Measurements from ENCODE around the gene LEKR1. TPM values are rescaled to one million over a fixed set of nuclear protein-coding genes. Genes with fewer than 3 reads are reported as not detected.

LEKR1 gene
- total RNA-seq, 1 donor from 2014 or later = 0.27 TPM

DNA sequence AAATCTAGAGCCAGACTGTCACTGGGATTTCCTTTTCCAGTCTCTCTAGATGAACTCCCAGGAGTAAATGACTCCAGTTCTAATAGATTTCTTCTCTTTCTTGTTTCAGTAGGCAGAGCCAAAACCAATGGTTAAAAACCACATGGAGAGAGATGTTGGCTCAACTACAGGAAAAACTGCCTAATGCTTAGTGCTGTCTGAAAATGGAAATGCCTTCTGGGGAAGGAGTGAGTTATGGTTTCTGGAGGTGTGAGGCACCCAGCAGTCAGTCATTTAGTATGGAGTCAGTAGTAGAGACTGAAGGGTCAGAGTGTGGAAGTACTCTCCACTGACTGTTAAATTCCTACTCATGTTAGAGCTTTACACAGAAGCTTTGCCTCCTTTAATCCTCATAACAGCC is 197.1 kb downstream of the LEKR1 start:
- Mint-ChIP-seq H3K27me3 (ENCODE audit: low read depth, unreplicated experiment) (no peaks in the 10 kb centered on the region), H3K4me3 (ENCODE audit: unreplicated experiment) (no peak overlapping the region), H3K27ac (ENCODE audit: unreplicated experiment) (no peak overlapping the region), H3K9me3 (ENCODE audit: unreplicated experiment) (no peaks in the 10 kb centered on the region), H3K4me1 (ENCODE audit: low read depth, unreplicated experiment) (no peaks in the 10 kb centered on the region), H3K36me3 (ENCODE audit: low read depth, unreplicated experiment) (no peaks in the 10 kb centered on the region)
- FAIRE-seq (no peak), DNase-seq (ENCODE audit: low read depth) (peak; percentile 71)
- no peaks in the 10 kb centered on the region for H3K79me2 ChIP-seq (ENCODE audit: insufficient read depth, low read length)
- no peaks in the 10 kb centered on the region for H3K27me3 ChIP-seq (ENCODE audit: insufficient read depth, low read length)
- no peak overlapping the region for H3K4me2 ChIP-seq (ENCODE audit: low read length)
- H4K20me1 ChIP-seq (ENCODE audit: insufficient read depth, low read length) = no peaks in the 10 kb centered on the region
- H3K9me3 ChIP-seq (ENCODE audit: insufficient read depth, low read depth, low read length) = no peaks in the 10 kb centered on the region
- no peaks in the 10 kb centered on the region for H3K36me3 ChIP-seq (ENCODE audit: insufficient read depth, low read length)
- no peak overlapping the region for H2AFZ ChIP-seq (ENCODE audit: low read depth, low read length)
- no peaks in the 10 kb centered on the region for H3K4me1 ChIP-seq (ENCODE audit: insufficient read depth, low read length)
- H3K9ac ChIP-seq (ENCODE audit: low read length) = no peak overlapping the region
- H3K27ac ChIP-seq (ENCODE audit: low read depth, low read length) = no peak overlapping the region
- H3K4me3 ChIP-seq (ENCODE audit: insufficient read depth, low read depth, low read length) = no peak overlapping the region
- TF ChIP-seq, protein P1, sequence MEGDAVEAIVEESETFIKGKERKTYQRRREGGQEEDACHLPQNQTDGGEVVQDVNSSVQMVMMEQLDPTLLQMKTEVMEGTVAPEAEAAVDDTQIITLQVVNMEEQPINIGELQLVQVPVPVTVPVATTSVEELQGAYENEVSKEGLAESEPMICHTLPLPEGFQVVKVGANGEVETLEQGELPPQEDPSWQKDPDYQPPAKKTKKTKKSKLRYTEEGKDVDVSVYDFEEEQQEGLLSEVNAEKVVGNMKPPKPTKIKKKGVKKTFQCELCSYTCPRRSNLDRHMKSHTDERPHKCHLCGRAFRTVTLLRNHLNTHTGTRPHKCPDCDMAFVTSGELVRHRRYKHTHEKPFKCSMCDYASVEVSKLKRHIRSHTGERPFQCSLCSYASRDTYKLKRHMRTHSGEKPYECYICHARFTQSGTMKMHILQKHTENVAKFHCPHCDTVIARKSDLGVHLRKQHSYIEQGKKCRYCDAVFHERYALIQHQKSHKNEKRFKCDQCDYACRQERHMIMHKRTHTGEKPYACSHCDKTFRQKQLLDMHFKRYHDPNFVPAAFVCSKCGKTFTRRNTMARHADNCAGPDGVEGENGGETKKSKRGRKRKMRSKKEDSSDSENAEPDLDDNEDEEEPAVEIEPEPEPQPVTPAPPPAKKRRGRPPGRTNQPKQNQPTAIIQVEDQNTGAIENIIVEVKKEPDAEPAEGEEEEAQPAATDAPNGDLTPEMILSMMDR (IDR thresholded peaks at IDR 0.05; ENCODE audit: insufficient read depth, low read depth, low read length) = no peak
- no peak for TF ChIP-seq EZH2 (IDR thresholded peaks at IDR 0.05; ENCODE audit: insufficient read depth, low read length)

DNA sequence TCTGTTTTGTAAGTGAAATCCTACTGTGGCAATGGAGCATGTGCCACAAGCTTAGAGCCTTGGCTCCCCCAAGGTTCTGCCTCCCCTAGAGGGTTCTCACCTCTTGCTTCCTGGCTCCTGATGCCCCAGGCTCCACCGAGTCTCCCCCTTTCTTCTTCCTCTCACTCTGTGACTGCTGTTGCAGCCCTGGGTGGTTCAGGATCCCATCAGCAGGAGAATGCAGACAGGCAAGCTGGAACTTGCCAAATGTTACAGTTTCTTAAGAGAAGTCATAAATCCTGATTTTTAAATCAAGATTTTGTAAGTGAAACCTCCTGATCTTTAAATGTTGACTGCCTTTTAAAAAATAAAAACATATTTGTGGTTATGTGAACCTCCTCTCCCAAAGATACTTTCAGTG is 199.9 kb downstream of the LEKR1 start:
- Mint-ChIP-seq H3K27me3 (ENCODE audit: low read depth, unreplicated experiment) (no peaks in the 10 kb centered on the region), H3K9me3 (ENCODE audit: unreplicated experiment) (no peaks in the 10 kb centered on the region), H3K4me3 (ENCODE audit: unreplicated experiment) (no peak overlapping the region), H3K4me1 (ENCODE audit: low read depth, unreplicated experiment) (no peaks in the 10 kb centered on the region), H3K36me3 (ENCODE audit: low read depth, unreplicated experiment) (no peaks in the 10 kb centered on the region), H3K27ac (ENCODE audit: unreplicated experiment) (no peak overlapping the region)
- H3K9ac ChIP-seq (ENCODE audit: low read length) = no peak overlapping the region
- DNase-seq (ENCODE audit: low read depth) (no peak), FAIRE-seq (no peak)
- H3K27ac ChIP-seq (ENCODE audit: low read depth, low read length) = no peak overlapping the region
- no peaks in the 10 kb centered on the region for H3K79me2 ChIP-seq (ENCODE audit: insufficient read depth, low read length)
- H3K4me1 ChIP-seq (ENCODE audit: insufficient read depth, low read length) = no peaks in the 10 kb centered on the region
- H2AFZ ChIP-seq (ENCODE audit: low read depth, low read length) = no peak overlapping the region
- no peak for TF ChIP-seq EZH2 (IDR thresholded peaks at IDR 0.05; ENCODE audit: insufficient read depth, low read length)
- TF ChIP-seq, protein P1 (IDR thresholded peaks at IDR 0.05; ENCODE audit: insufficient read depth, low read depth, low read length) = no peak
- H3K9me3 ChIP-seq (ENCODE audit: insufficient read depth, low read depth, low read length) = no peaks in the 10 kb centered on the region
- H3K4me2 ChIP-seq (ENCODE audit: low read length) = no peak overlapping the region
- H3K36me3 ChIP-seq (ENCODE audit: insufficient read depth, low read length) = no peaks in the 10 kb centered on the region
- H3K27me3 ChIP-seq (ENCODE audit: insufficient read depth, low read length) = no peaks in the 10 kb centered on the region
- H3K4me3 ChIP-seq (ENCODE audit: insufficient read depth, low read depth, low read length) = no peak overlapping the region
- no peaks in the 10 kb centered on the region for H4K20me1 ChIP-seq (ENCODE audit: insufficient read depth, low read length)

DNA sequence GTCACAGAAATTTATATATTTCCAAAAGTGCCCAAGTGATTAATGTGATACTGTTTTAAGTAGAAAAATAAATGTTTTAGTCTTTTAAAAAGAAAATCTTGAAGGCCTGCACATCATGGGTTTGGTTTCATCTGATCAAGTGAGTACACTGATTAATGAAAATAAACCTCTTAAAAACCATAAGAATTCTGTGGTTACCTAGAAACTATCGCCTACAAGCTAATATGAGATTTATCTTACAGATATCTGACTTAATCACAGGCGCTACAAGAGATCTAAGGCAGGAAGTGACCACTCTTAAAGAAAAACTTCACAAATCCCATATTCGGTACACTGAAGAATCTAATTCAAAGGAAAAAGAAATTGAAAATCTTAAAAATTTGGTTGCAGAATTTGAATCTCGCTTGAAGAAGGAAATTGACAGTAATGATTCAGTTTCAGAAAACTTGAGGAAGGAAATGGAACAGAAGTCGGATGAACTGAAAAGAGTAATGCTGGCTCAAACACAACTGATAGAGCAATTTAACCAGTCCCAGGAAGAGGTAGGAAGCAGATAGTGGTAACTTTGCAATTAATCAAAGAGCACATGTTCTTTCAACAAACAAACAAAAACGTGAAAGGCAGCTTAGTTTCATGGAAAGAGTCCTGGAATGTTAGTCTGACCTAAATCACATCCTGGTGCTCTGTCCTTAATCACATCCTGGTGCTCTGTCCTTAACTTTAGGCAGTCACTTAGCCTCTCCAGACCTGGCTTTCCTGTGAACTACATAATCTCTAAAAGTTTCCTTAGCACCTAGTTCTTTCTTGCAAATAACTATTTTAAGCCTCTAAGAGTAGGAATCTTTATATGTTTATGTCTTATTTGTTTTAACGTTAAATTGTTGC is 201.9 kb downstream of the LEKR1 start:
- Mint-ChIP-seq H3K27ac (ENCODE audit: unreplicated experiment) (no peak overlapping the region), H3K4me3 (ENCODE audit: unreplicated experiment) (no peak overlapping the region), H3K9me3 (ENCODE audit: unreplicated experiment) (no peaks in the 10 kb centered on the region), H3K36me3 (ENCODE audit: low read depth, unreplicated experiment) (no peaks in the 10 kb centered on the region), H3K4me1 (ENCODE audit: low read depth, unreplicated experiment) (no peaks in the 10 kb centered on the region), H3K27me3 (ENCODE audit: low read depth, unreplicated experiment) (peaks cover 2% of the 10 kb centered on the region)
- Histone ChIP-seq H3K9ac (ENCODE audit: low read length) (no peak overlapping the region), H3K4me2 (ENCODE audit: low read length) (no peak overlapping the region), H3K36me3 (ENCODE audit: insufficient read depth, low read length) (no peaks in the 10 kb centered on the region), H3K4me1 (ENCODE audit: insufficient read depth, low read length) (no peaks in the 10 kb centered on the region), H3K27me3 (ENCODE audit: insufficient read depth, low read length) (no peaks in the 10 kb centered on the region), H3K4me3 (ENCODE audit: insufficient read depth, low read depth, low read length) (no peak overlapping the region), H2AFZ (ENCODE audit: low read depth, low read length) (no peak overlapping the region), H3K79me2 (ENCODE audit: insufficient read depth, low read length) (no peaks in the 10 kb centered on the region), H3K27ac (ENCODE audit: low read depth, low read length) (no peak overlapping the region), H4K20me1 (ENCODE audit: insufficient read depth, low read length) (no peaks in the 10 kb centered on the region), H3K9me3 (ENCODE audit: insufficient read depth, low read depth, low read length) (no peaks in the 10 kb centered on the region)
- FAIRE-seq = peak; percentile 5
- TF ChIP-seq, protein P1 (IDR thresholded peaks at IDR 0.05; ENCODE audit: insufficient read depth, low read depth, low read length) = no peak
- no peak for TF ChIP-seq EZH2 (IDR thresholded peaks at IDR 0.05; ENCODE audit: insufficient read depth, low read length)
- DNase-seq (ENCODE audit: low read depth) = peak; percentile 75
